Measurements from ENCODE around the gene RBM17.

DNA sequence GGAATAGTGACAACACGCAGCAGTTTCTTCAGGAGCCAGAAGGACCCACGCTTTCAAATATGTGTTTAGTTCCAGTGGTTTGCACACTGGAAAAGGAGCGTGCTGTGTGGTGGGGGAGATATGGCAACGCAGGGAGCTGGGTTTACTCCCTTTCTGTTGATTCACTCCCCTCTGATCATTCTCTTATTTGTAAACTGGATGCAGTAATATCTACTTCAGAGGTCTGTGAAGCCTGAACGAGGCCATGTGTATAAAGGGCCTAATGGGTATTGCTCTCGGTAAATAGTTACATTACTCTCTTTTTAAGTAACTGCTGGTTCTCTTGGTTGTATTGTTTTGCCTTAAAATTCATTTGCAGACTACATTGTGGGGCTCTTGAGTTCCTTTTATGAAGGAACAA, 19.2 kb downstream of the RBM17 start:
- TF ChIP-seq, protein P1, sequence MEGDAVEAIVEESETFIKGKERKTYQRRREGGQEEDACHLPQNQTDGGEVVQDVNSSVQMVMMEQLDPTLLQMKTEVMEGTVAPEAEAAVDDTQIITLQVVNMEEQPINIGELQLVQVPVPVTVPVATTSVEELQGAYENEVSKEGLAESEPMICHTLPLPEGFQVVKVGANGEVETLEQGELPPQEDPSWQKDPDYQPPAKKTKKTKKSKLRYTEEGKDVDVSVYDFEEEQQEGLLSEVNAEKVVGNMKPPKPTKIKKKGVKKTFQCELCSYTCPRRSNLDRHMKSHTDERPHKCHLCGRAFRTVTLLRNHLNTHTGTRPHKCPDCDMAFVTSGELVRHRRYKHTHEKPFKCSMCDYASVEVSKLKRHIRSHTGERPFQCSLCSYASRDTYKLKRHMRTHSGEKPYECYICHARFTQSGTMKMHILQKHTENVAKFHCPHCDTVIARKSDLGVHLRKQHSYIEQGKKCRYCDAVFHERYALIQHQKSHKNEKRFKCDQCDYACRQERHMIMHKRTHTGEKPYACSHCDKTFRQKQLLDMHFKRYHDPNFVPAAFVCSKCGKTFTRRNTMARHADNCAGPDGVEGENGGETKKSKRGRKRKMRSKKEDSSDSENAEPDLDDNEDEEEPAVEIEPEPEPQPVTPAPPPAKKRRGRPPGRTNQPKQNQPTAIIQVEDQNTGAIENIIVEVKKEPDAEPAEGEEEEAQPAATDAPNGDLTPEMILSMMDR (IDR thresholded peaks at IDR 0.05; ENCODE audit: borderline replicate concordance, extremely low read depth, low read length, poor library complexity, severe bottlenecking) = peak; percentile 3
- TF ChIP-seq EZH2 (IDR thresholded peaks at IDR 0.05; ENCODE audit: borderline replicate concordance, low read depth, low read length, severe bottlenecking) = no peak

All from DND-41 (cell line).